Measurements from ENCODE around the gene UGT1A10.

The UGT1A10 gene

GRCh38 chr2:233673896-233674295 is 37.6 kb downstream of the UGT1A10 start:
- H3K9me3 ChIP-seq = no peaks in the 10 kb centered on the region
- no peaks in the 10 kb centered on the region for H3K4me1 ChIP-seq (ENCODE audit: control insufficient read depth in 1 of 2, insufficient read depth in 1 of 2, low read depth in 1 of 2, low read length in 1 of 2)
- H3K27me3 ChIP-seq = no peaks in the 10 kb centered on the region
- H3K36me3 ChIP-seq = no peaks in the 10 kb centered on the region
- TF ChIP-seq, protein P1, sequence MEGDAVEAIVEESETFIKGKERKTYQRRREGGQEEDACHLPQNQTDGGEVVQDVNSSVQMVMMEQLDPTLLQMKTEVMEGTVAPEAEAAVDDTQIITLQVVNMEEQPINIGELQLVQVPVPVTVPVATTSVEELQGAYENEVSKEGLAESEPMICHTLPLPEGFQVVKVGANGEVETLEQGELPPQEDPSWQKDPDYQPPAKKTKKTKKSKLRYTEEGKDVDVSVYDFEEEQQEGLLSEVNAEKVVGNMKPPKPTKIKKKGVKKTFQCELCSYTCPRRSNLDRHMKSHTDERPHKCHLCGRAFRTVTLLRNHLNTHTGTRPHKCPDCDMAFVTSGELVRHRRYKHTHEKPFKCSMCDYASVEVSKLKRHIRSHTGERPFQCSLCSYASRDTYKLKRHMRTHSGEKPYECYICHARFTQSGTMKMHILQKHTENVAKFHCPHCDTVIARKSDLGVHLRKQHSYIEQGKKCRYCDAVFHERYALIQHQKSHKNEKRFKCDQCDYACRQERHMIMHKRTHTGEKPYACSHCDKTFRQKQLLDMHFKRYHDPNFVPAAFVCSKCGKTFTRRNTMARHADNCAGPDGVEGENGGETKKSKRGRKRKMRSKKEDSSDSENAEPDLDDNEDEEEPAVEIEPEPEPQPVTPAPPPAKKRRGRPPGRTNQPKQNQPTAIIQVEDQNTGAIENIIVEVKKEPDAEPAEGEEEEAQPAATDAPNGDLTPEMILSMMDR (IDR thresholded peaks at IDR 0.05) = no peak
- H3K4me3 ChIP-seq (ENCODE audit: low read depth in 1 of 2, low read length in 1 of 2) = no peak overlapping the region
- no peak overlapping the region for H3K27ac ChIP-seq

- Histone ChIP-seq H3K4me3 (ENCODE audit: low read depth in 1 of 2, low read length in 1 of 2) (no peak overlapping the region), H3K27me3 (no peaks in the 10 kb centered on the region), H3K4me1 (ENCODE audit: control insufficient read depth in 1 of 2, insufficient read depth in 1 of 2, low read depth in 1 of 2, low read length in 1 of 2) (no peaks in the 10 kb centered on the region), H3K27ac (no peak overlapping the region), H3K9me3 (no peaks in the 10 kb centered on the region), H3K36me3 (no peaks in the 10 kb centered on the region)
- TF ChIP-seq, protein P1 (IDR thresholded peaks at IDR 0.05) = no peak
Observed at GRCh38 chr2:233674314-233674713, 38.1 kb downstream of the UGT1A10 start.

DNA sequence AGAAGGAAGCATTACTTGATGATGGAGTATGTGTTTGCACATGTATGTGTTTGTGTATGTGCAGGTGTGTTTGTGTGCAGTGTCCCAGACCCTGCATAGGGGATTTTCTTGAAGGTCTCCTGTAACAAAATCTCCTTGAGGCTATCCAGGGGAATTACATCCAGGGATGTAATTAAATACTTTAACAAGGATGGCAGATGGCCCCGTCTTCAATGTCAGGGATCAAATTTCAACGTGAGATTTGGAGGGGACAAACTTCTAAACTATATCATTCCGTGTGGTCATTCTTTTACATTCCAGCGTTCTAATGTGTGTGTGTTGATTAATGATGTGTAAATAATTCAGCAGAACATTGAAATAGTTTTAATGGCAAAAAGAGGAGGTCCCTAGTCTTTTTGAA is 38.7 kb downstream of the UGT1A10 start:
- TF ChIP-seq, protein P1 (IDR thresholded peaks at IDR 0.05) = no peak
- H3K27me3 ChIP-seq = no peaks in the 10 kb centered on the region
- H3K4me3 ChIP-seq (ENCODE audit: low read depth in 1 of 2, low read length in 1 of 2) = no peak overlapping the region
- no peaks in the 10 kb centered on the region for H3K9me3 ChIP-seq
- H3K36me3 ChIP-seq = no peaks in the 10 kb centered on the region
- no peaks in the 10 kb centered on the region for H3K4me1 ChIP-seq (ENCODE audit: control insufficient read depth in 1 of 2, insufficient read depth in 1 of 2, low read depth in 1 of 2, low read length in 1 of 2)
- H3K27ac ChIP-seq = no peak overlapping the region

DNA sequence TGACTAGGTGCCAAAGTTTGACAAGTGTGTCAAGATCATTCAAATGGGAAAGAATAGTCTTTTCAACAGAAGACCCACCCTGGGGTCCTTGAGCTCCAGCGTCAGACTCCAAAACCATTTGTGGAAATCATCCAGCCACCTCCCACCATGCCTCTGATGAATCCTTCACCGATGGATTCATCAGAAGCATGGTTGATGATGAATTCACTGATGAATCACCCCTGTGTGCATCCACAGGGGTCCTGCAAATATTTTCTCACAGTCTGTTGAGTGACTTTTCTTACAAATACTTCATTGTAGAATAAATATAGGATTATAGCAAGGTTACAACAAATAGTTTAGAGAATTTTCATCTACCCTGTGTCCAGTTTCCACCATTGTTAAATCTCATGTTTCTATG is 39.8 kb downstream of the UGT1A10 start:
- H3K9me3 ChIP-seq = no peaks in the 10 kb centered on the region
- H3K4me3 ChIP-seq (ENCODE audit: low read depth in 1 of 2, low read length in 1 of 2) = no peak overlapping the region
- H3K36me3 ChIP-seq = no peaks in the 10 kb centered on the region
- TF ChIP-seq, protein P1 (IDR thresholded peaks at IDR 0.05) = no peak
- no peaks in the 10 kb centered on the region for H3K4me1 ChIP-seq (ENCODE audit: control insufficient read depth in 1 of 2, insufficient read depth in 1 of 2, low read depth in 1 of 2, low read length in 1 of 2)
- H3K27me3 ChIP-seq = no peaks in the 10 kb centered on the region
- H3K27ac ChIP-seq = no peak overlapping the region

DNA sequence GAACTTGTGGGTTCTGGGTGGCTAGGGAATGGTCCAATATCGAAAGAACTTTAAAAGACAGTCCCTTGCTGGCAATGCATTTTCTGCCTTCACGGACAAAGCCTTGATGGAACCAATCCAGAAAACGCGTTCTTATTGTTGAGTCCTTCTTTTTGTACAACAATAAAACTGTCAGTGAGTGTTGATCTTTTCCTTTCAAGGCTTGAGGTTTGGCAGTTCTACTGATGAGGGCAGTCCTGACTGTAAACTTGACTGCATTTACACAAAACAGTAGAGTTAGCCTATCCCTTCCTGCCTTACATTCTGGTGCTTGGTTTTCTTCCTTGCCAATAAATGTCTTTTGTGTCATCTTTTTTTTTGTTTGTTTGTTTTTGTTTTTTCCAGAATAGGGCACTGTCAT is 42.9 kb downstream of the UGT1A10 start:
- Histone ChIP-seq H3K36me3 (no peaks in the 10 kb centered on the region), H3K4me3 (ENCODE audit: low read depth in 1 of 2, low read length in 1 of 2) (no peak overlapping the region), H3K27me3 (no peaks in the 10 kb centered on the region), H3K27ac (no peak overlapping the region), H3K4me1 (ENCODE audit: control insufficient read depth in 1 of 2, insufficient read depth in 1 of 2, low read depth in 1 of 2, low read length in 1 of 2) (no peaks in the 10 kb centered on the region), H3K9me3 (no peaks in the 10 kb centered on the region)
- TF ChIP-seq, protein P1 (IDR thresholded peaks at IDR 0.05) = no peak
